Naive thymus-derived CD8-positive, alpha-beta T cell (primary cell): ENCODE results near the gene SAT1. TPM values are rescaled to one million over a fixed set of nuclear protein-coding genes. Genes with fewer than 3 reads are reported as not detected.

Source experiments
- ATAC-seq, 2 donors: fragments of 150-1000 bp; cut with Tn5 transposase in 1 of 2; sonication (Bioruptor Pico), chemical (Tn5 transposase) in 1 of 2; 1 replicate in 1 of 2; 2 replicates in 1 of 2; pipeline ENCODE4 v1.10.0; 2021; ENCODE audit warnings: mild to moderate bottlenecking in 2 of 2, moderate library complexity in 2 of 2
- POLR2A ChIA-PET: fragments of 350-600 bp; sonication (Branson Sonifier 250); formaldehyde crosslinking; loops from one replicate; lab custom pipeline; 2021; ENCODE audit warnings: antibody characterized with exemption; lab: Charles Lee
- DNase-seq, 10 donors: peaks; one replicate each; pipeline versions ENCODE4 v3.0.0 to v3.0.0-alpha.2; 2020 to 2022
- H3K27ac Mint-ChIP-seq, 10 donors: one replicate each; pipeline ENCODE4 v1.8.0; 2020 to 2022; ENCODE audit warnings: mild to moderate bottlenecking in 10 of 10, mixed read lengths in 10 of 10, moderate library complexity in 4 of 10, inconsistent platforms in 1 of 10
- H3K27me3 Mint-ChIP-seq, 5 donors: one replicate each; pipeline ENCODE4 v1.8.0; 2021 to 2022; ENCODE audit warnings: mixed read lengths in 5 of 5
- H3K36me3 Mint-ChIP-seq, 3 donors: one replicate each; pipeline ENCODE4 v1.8.0; 2020 to 2022; ENCODE audit warnings: mixed read lengths in 3 of 3, mild to moderate bottlenecking in 2 of 3, inconsistent platforms in 1 of 3
- H3K4me1 Mint-ChIP-seq, 4 donors: one replicate each; pipeline ENCODE4 v1.8.0; 2021 to 2022; ENCODE audit warnings: mixed read lengths in 4 of 4
- H3K4me3 Mint-ChIP-seq, 10 donors: one replicate each; pipeline ENCODE4 v1.8.0; 2020 to 2022; ENCODE audit warnings: mild to moderate bottlenecking in 10 of 10, mixed read lengths in 10 of 10, moderate library complexity in 6 of 10, inconsistent platforms in 1 of 10
- H3K9me3 Mint-ChIP-seq, 9 donors: one replicate each; pipeline ENCODE4 v1.8.0; 2020 to 2022; ENCODE audit warnings: mixed read lengths in 9 of 9, mild to moderate bottlenecking in 3 of 9, inconsistent platforms in 1 of 9, moderate library complexity in 1 of 9
- polyA plus RNA-seq, 3 donors: library from polyadenylated mRNA; unstranded; fragments of 300-500 nt; fragmentation: Illumina TruSeq; gene quantifications; one replicate each; pipeline ENCODE4 v1.2.3, GENCODE V29; 2021
- total RNA-seq, 8 experiments: library from RNA in 2 of 8; stranded (reverse) in 2 of 8; gene quantifications; one replicate each; pipeline ENCODE4 v1.2.3 and lab custom pipeline; 2021 to 2026

Gene SAT1
- total and polyA plus RNA-seq, 5 experiments from 2014 or later = 50.1 to 121 (median 91.0) TPM

- no peak overlapping the region for H3K27ac Mint-ChIP-seq
- H3K9me3 Mint-ChIP-seq = no peaks in the 10 kb centered on the region
These were observed 14.6 kb downstream of the SAT1 start for GRCh38 chrX:23797371-23798128.

GRCh38 chrX:23799469-23800065, 16.6 kb downstream of the SAT1 start:
- H3K27me3 Mint-ChIP-seq = no peaks in the 10 kb centered on the region
- H3K36me3 Mint-ChIP-seq = no peaks in the 10 kb centered on the region
- no peak overlapping the region for H3K4me3 Mint-ChIP-seq
- peaks cover 0 to 6% (median 2%) of the 10 kb centered on the region in 4 donors for H3K4me1 Mint-ChIP-seq
- POLR2A ChIA-PET = interaction anchor here (0.7 kb wide), 1 partner anchor 649 kb away, joined by 5 read pairs; no protein-coding TSS in a partner anchor
- H3K27ac Mint-ChIP-seq = no peak overlapping the region
- H3K9me3 Mint-ChIP-seq = no peaks in the 10 kb centered on the region
- no peak for ATAC-seq
- no peak for DNase-seq

More at GRCh38 chrX:23797371-23798128, 14.6 kb downstream of the SAT1 start:
- H3K4me1 Mint-ChIP-seq = peaks cover 0 to 3% (median 0%) of the 10 kb centered on the region in 4 donors
- H3K27me3 Mint-ChIP-seq = no peaks in the 10 kb centered on the region
- H3K4me3 Mint-ChIP-seq = no peak overlapping the region
- H3K36me3 Mint-ChIP-seq = no peaks in the 10 kb centered on the region
- ATAC-seq (no peak), DNase-seq (no peak)
- POLR2A ChIA-PET = no interaction called here

- no peak for ATAC-seq
- Mint-ChIP-seq H3K27me3 (no peaks in the 10 kb centered on the region), H3K27ac (no peak overlapping the region), H3K9me3 (no peaks in the 10 kb centered on the region), H3K4me1 (peaks cover 0 to 6% (median 2%) of the 10 kb centered on the region in 4 donors), H3K36me3 (no peaks in the 10 kb centered on the region), H3K4me3 (no peak overlapping the region)
- POLR2A ChIA-PET = no interaction called here
- DNase-seq = no peak
These were observed 19.5 kb downstream of the SAT1 start for GRCh38 chrX:23802431-23802830.

GRCh38 chrX:23803931-23804381, 21.0 kb downstream of the SAT1 start:
- Mint-ChIP-seq H3K4me1 (peaks cover 0 to 6% (median 2%) of the 10 kb centered on the region in 4 donors), H3K27ac (no peak overlapping the region), H3K36me3 (no peaks in the 10 kb centered on the region), H3K9me3 (no peaks in the 10 kb centered on the region), H3K4me3 (no peak overlapping the region), H3K27me3 (no peaks in the 10 kb centered on the region)
- POLR2A ChIA-PET = no interaction called here
- ATAC-seq = no peak
- DNase-seq = no peak

- DNase-seq = no peak
- Mint-ChIP-seq H3K4me1 (peaks cover 0 to 6% (median 2%) of the 10 kb centered on the region in 4 donors), H3K9me3 (no peaks in the 10 kb centered on the region), H3K27ac (no peak overlapping the region), H3K36me3 (no peaks in the 10 kb centered on the region), H3K4me3 (no peak overlapping the region), H3K27me3 (no peaks in the 10 kb centered on the region)
- ATAC-seq = no peak
- POLR2A ChIA-PET = no interaction called here
These were observed 21.6 kb downstream of the SAT1 start for GRCh38 chrX:23804578-23804977.

GRCh38 chrX:23805389-23805788, 22.4 kb downstream of the SAT1 start:
- Mint-ChIP-seq H3K27ac (no peak overlapping the region), H3K36me3 (no peaks in the 10 kb centered on the region), H3K27me3 (no peaks in the 10 kb centered on the region), H3K9me3 (no peaks in the 10 kb centered on the region), H3K4me3 (no peak overlapping the region), H3K4me1 (peaks cover 0 to 6% (median 2%) of the 10 kb centered on the region in 4 donors)
- DNase-seq = no peak
- POLR2A ChIA-PET = no interaction called here
- no peak for ATAC-seq

GRCh38 chrX:23810279-23810678, 27.3 kb downstream of the SAT1 start:
- H3K27me3 Mint-ChIP-seq = peaks cover 0 to 1% (median 0%) of the 10 kb centered on the region in 5 donors
- DNase-seq (no peak), ATAC-seq (no peak)
- peaks cover 0 to 12% (median 7%) of the 10 kb centered on the region in 4 donors for H3K4me1 Mint-ChIP-seq
- POLR2A ChIA-PET = no interaction called here
- peaks cover 0 to 2% (median 0%) of the 10 kb centered on the region in 9 donors for H3K9me3 Mint-ChIP-seq
- H3K27ac Mint-ChIP-seq = no peak overlapping the region
- H3K36me3 Mint-ChIP-seq = no peaks in the 10 kb centered on the region
- peak overlapping the region in 1 of 10 donors; percentile 48 for H3K4me3 Mint-ChIP-seq

GRCh38 chrX:23811108-23811651, 28.2 kb downstream of the SAT1 start:
- ATAC-seq (no peak), DNase-seq (no peak)
- Mint-ChIP-seq H3K27me3 (peaks cover 0 to 1% (median 0%) of the 10 kb centered on the region in 5 donors), H3K27ac (no peak overlapping the region), H3K36me3 (no peaks in the 10 kb centered on the region), H3K4me1 (peaks cover 0 to 12% (median 7%) of the 10 kb centered on the region in 4 donors), H3K9me3 (peaks cover 0 to 2% (median 0%) of the 10 kb centered on the region in 9 donors), H3K4me3 (peak overlapping the region in 5 of 10 donors; percentile 19 to 55 (median 33))
- POLR2A ChIA-PET = no interaction called here

GRCh38 chrX:23811656-23812055, 28.7 kb downstream of the SAT1 start:
- Mint-ChIP-seq H3K9me3 (peaks cover 0 to 2% (median 0%) of the 10 kb centered on the region in 9 donors), H3K4me3 (peak overlapping the region in 5 of 10 donors; percentile 19 to 48 (median 33)), H3K36me3 (no peaks in the 10 kb centered on the region), H3K27ac (no peak overlapping the region), H3K4me1 (peaks cover 0 to 12% (median 7%) of the 10 kb centered on the region in 4 donors), H3K27me3 (peaks cover 0 to 1% (median 0%) of the 10 kb centered on the region in 5 donors)
- ATAC-seq = no peak
- DNase-seq = no peak
- POLR2A ChIA-PET = no interaction called here

- H3K36me3 Mint-ChIP-seq = no peaks in the 10 kb centered on the region
- H3K9me3 Mint-ChIP-seq = peaks cover 0 to 2% (median 0%) of the 10 kb centered on the region in 9 donors
- H3K27me3 Mint-ChIP-seq = peaks cover 0 to 1% (median 0%) of the 10 kb centered on the region in 5 donors
- H3K4me3 Mint-ChIP-seq = no peak overlapping the region
- DNase-seq = no peak
- no peak for ATAC-seq
- peaks cover 0 to 17% (median 8%) of the 10 kb centered on the region in 4 donors for H3K4me1 Mint-ChIP-seq
- POLR2A ChIA-PET = no interaction called here
- no peak overlapping the region for H3K27ac Mint-ChIP-seq
These were observed 30.8 kb downstream of the SAT1 start for GRCh38 chrX:23813808-23814207.

- H3K27ac Mint-ChIP-seq = no peak overlapping the region
- H3K27me3 Mint-ChIP-seq = peaks cover 0 to 1% (median 0%) of the 10 kb centered on the region in 5 donors
- H3K9me3 Mint-ChIP-seq = peaks cover 0 to 2% (median 0%) of the 10 kb centered on the region in 9 donors
- no peak overlapping the region for H3K4me3 Mint-ChIP-seq
- POLR2A ChIA-PET = no interaction called here
- H3K4me1 Mint-ChIP-seq = peaks cover 0 to 17% (median 8%) of the 10 kb centered on the region in 4 donors
- ATAC-seq = no peak
- no peaks in the 10 kb centered on the region for H3K36me3 Mint-ChIP-seq
- DNase-seq = no peak
These were observed 32.4 kb downstream of the SAT1 start for GRCh38 chrX:23815376-23815775.

- H3K27me3 Mint-ChIP-seq = peaks cover 0 to 1% (median 0%) of the 10 kb centered on the region in 5 donors
- H3K36me3 Mint-ChIP-seq = no peaks in the 10 kb centered on the region
- H3K9me3 Mint-ChIP-seq = peaks cover 0 to 2% (median 0%) of the 10 kb centered on the region in 9 donors
- DNase-seq = no peak
- ATAC-seq = no peak
- POLR2A ChIA-PET = no interaction called here
- no peak overlapping the region for H3K27ac Mint-ChIP-seq
- H3K4me3 Mint-ChIP-seq = no peak overlapping the region
- H3K4me1 Mint-ChIP-seq = peaks cover 0 to 10% (median 3%) of the 10 kb centered on the region in 4 donors
These were observed 33.2 kb downstream of the SAT1 start for GRCh38 chrX:23816179-23816578.

GRCh38 chrX:23817979-23818336, 35.0 kb downstream of the SAT1 start:
- Mint-ChIP-seq H3K4me3 (no peak overlapping the region), H3K27me3 (no peaks in the 10 kb centered on the region), H3K4me1 (peaks cover 0 to 5% (median under 1%) of the 10 kb centered on the region in 4 donors), H3K9me3 (peaks cover 0 to 2% (median 0%) of the 10 kb centered on the region in 9 donors), H3K27ac (no peak overlapping the region), H3K36me3 (no peaks in the 10 kb centered on the region)
- POLR2A ChIA-PET = no interaction called here
- ATAC-seq (no peak), DNase-seq (no peak)
